WTC11 (cell line): ENCODE results near the gene SREBF2. TPM values are rescaled to one million over a fixed set of nuclear protein-coding genes. Genes with fewer than 3 reads are reported as not detected.

Experiments
- ATAC-seq: fragments of 200-7000 bp; cut with Tn5 transposase; 2 replicates; pipeline ENCODE4 v1.10.0; 2021; ENCODE audit warnings: mild to moderate bottlenecking, moderate library complexity
- CTCF ChIA-PET: fragments of 300-600 bp; sonication (Branson Sonifier 250); formaldehyde crosslinking; loops from one replicate; lab custom pipeline; 2021; ENCODE audit warnings: antibody characterized with exemption; lab: Charles Lee
- POLR2A ChIA-PET: fragments of 350-600 bp; sonication (Branson Sonifier 250); formaldehyde crosslinking; loops from one replicate; lab custom pipeline; 2021; ENCODE audit warnings: antibody characterized with exemption; lab: Charles Lee
- DNase-seq: peaks from one replicate; pipeline ENCODE4 v3.0.0; 2021; ENCODE audit warnings: low spot score
- H3K27ac Mint-ChIP-seq: 2 replicates; pipeline ENCODE4 v1.8.0; 2021; ENCODE audit warnings: mixed read lengths
- H3K27me3 Mint-ChIP-seq: 2 replicates; pipeline ENCODE4 v1.8.0; 2021; ENCODE audit warnings: low read depth, mild to moderate bottlenecking, moderate library complexity, mixed read lengths
- H3K36me3 Mint-ChIP-seq: 2 replicates; pipeline ENCODE4 v1.8.0; 2021; ENCODE audit warnings: mixed read lengths
- H3K4me1 Mint-ChIP-seq: 2 replicates; pipeline ENCODE4 v1.8.0; 2022; ENCODE audit warnings: mixed read lengths
- H3K4me3 Mint-ChIP-seq: 2 replicates; pipeline ENCODE4 v1.8.0; 2021; ENCODE audit warnings: mild to moderate bottlenecking, moderate library complexity, mixed read lengths
- H3K9me3 Mint-ChIP-seq: 2 replicates; pipeline ENCODE4 v1.8.0; 2021; ENCODE audit warnings: mixed read lengths
- ESRRA ChIP-seq: sonication (generic); formaldehyde crosslinking; IDR thresholded peaks from 2 replicates; pipeline ENCODE4 v1.8.1; 2022; ENCODE audit warnings: mild to moderate bottlenecking, missing genetic modification reagents, borderline replicate concordance
- FOXP1 ChIP-seq: sonication (generic); formaldehyde crosslinking; IDR thresholded peaks from 2 replicates; pipeline ENCODE4 v1.8.0; 2022; ENCODE audit warnings: missing genetic modification reagents, mild to moderate bottlenecking, moderate library complexity, borderline replicate concordance
- KAT7 ChIP-seq: sonication (generic); formaldehyde crosslinking; IDR thresholded peaks from 2 replicates; pipeline ENCODE4 v1.8.1; 2023; ENCODE audit warnings: missing genetic modification reagents, mild to moderate bottlenecking, borderline replicate concordance
- MYBL2 ChIP-seq: sonication (generic); formaldehyde crosslinking; IDR thresholded peaks from 2 replicates; pipeline ENCODE4 v1.8.1; 2023; ENCODE audit warnings: mild to moderate bottlenecking, moderate library complexity, missing genetic modification reagents
- NFYB ChIP-seq: sonication (generic); formaldehyde crosslinking; conservative IDR thresholded peaks from 2 replicates; pipeline ENCODE4 v1.8.0; 2022; ENCODE audit warnings: low read depth, missing genetic modification reagents
- TEAD1 ChIP-seq: sonication (generic); formaldehyde crosslinking; IDR thresholded peaks from 2 replicates; pipeline ENCODE4 v1.8.0; 2022; ENCODE audit warnings: mild to moderate bottlenecking, missing genetic modification reagents
- ZBTB21 ChIP-seq: sonication (generic); formaldehyde crosslinking; IDR thresholded peaks from 2 replicates; pipeline ENCODE4 v1.8.1; 2023; ENCODE audit warnings: mild to moderate bottlenecking, missing genetic modification reagents, borderline replicate concordance
- ZNF121 ChIP-seq: sonication (generic); formaldehyde crosslinking; IDR thresholded peaks from 2 replicates; pipeline ENCODE4 v1.8.0; 2023; ENCODE audit warnings: missing genetic modification reagents
- ZNF396 ChIP-seq: fragments of 250-450 bp; sonication (Bioruptor Pico); IDR thresholded peaks from 2 replicates; pipeline ENCODE4 v1.8.0; 2021; ENCODE audit warnings: mild to moderate bottlenecking, moderate library complexity, borderline replicate concordance
- total RNA-seq: library from RNA; stranded (reverse); gene quantifications from 3 replicates; pipeline ENCODE4 v1.2.3, GENCODE V29; 2021
- TF ChIP-seq, protein P1 (sequence below): sonication (generic); formaldehyde crosslinking; IDR thresholded peaks from 2 replicates; pipeline ENCODE4 v1.8.0; 2023; ENCODE audit warnings: mild to moderate bottlenecking, missing genetic modification reagents
- TF ChIP-seq, protein P2 (sequence below): fragments of 200-600 bp; IDR thresholded peaks from 2 replicates; pipeline ENCODE4 v1.8.0; 2022; ENCODE audit warnings: antibody characterized with exemption
- TF ChIP-seq, protein P3 (sequence below): sonication (generic); formaldehyde crosslinking; IDR thresholded peaks from 2 replicates; pipeline ENCODE4 v1.8.1; 2022; ENCODE audit warnings: low read depth, missing genetic modification reagents, borderline replicate concordance
- TF ChIP-seq, protein P4 (sequence below): sonication (generic); formaldehyde crosslinking; IDR thresholded peaks from 2 replicates; pipeline ENCODE4 v1.8.1; 2023; ENCODE audit warnings: mild to moderate bottlenecking, missing genetic modification reagents, moderate library complexity
- TF ChIP-seq, protein P5 (sequence below): sonication (generic); formaldehyde crosslinking; IDR thresholded peaks from 2 replicates; pipeline ENCODE4 v1.8.1; 2022; ENCODE audit warnings: low read depth, mild to moderate bottlenecking, moderate library complexity, missing genetic modification reagents, borderline replicate concordance

Gene SREBF2
- total RNA-seq, 1 experiment from 2014 or later: 151 TPM

DNA sequence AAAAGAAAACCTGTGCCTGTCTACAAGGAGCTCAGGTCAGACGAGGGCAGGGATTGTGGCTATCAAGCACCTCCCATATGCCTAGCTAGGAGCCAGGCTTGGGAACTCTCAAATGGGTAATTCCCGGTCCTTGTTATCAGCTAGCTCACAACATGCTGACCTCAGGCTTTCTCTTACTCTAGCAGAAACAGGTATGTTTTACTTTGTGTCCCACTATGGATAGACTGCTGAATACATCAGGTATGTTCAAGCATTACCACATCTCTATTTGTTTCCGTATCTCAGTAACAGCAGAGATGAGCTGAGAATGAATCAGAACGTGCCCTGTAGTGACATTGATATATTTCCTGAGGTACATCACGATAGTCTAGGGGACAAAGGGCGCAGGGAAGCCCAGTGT is 52.6 kb downstream of the SREBF2 start:
- CTCF ChIA-PET: interaction anchor here (0.9 kb wide), 1 partner anchor 188 kb away, joined by 4 read pairs; no protein-coding TSS in a partner anchor
- POLR2A ChIA-PET: no interaction called here
- H3K4me1 Mint-ChIP-seq: no peaks in the 10 kb centered on the region
- DNase-seq: no peak
- TF ChIP-seq, protein P1, sequence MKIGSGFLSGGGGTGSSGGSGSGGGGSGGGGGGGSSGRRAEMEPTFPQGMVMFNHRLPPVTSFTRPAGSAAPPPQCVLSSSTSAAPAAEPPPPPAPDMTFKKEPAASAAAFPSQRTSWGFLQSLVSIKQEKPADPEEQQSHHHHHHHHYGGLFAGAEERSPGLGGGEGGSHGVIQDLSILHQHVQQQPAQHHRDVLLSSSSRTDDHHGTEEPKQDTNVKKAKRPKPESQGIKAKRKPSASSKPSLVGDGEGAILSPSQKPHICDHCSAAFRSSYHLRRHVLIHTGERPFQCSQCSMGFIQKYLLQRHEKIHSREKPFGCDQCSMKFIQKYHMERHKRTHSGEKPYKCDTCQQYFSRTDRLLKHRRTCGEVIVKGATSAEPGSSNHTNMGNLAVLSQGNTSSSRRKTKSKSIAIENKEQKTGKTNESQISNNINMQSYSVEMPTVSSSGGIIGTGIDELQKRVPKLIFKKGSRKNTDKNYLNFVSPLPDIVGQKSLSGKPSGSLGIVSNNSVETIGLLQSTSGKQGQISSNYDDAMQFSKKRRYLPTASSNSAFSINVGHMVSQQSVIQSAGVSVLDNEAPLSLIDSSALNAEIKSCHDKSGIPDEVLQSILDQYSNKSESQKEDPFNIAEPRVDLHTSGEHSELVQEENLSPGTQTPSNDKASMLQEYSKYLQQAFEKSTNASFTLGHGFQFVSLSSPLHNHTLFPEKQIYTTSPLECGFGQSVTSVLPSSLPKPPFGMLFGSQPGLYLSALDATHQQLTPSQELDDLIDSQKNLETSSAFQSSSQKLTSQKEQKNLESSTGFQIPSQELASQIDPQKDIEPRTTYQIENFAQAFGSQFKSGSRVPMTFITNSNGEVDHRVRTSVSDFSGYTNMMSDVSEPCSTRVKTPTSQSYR (CRISPR knock-in tag): no peak
- TF ChIP-seq KAT7 (CRISPR knock-in tag): no peak
- TF ChIP-seq ZNF396 (CRISPR knock-in tag): no peak
- no peak for TF ChIP-seq MYBL2 (CRISPR knock-in tag)
- TF ChIP-seq, protein P2, sequence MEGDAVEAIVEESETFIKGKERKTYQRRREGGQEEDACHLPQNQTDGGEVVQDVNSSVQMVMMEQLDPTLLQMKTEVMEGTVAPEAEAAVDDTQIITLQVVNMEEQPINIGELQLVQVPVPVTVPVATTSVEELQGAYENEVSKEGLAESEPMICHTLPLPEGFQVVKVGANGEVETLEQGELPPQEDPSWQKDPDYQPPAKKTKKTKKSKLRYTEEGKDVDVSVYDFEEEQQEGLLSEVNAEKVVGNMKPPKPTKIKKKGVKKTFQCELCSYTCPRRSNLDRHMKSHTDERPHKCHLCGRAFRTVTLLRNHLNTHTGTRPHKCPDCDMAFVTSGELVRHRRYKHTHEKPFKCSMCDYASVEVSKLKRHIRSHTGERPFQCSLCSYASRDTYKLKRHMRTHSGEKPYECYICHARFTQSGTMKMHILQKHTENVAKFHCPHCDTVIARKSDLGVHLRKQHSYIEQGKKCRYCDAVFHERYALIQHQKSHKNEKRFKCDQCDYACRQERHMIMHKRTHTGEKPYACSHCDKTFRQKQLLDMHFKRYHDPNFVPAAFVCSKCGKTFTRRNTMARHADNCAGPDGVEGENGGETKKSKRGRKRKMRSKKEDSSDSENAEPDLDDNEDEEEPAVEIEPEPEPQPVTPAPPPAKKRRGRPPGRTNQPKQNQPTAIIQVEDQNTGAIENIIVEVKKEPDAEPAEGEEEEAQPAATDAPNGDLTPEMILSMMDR: no peak
- TF ChIP-seq NFYB (CRISPR knock-in tag): no peak
- no peak for TF ChIP-seq TEAD1 (CRISPR knock-in tag)
- TF ChIP-seq ZBTB21 (CRISPR knock-in tag): no peak
- TF ChIP-seq, protein P3, sequence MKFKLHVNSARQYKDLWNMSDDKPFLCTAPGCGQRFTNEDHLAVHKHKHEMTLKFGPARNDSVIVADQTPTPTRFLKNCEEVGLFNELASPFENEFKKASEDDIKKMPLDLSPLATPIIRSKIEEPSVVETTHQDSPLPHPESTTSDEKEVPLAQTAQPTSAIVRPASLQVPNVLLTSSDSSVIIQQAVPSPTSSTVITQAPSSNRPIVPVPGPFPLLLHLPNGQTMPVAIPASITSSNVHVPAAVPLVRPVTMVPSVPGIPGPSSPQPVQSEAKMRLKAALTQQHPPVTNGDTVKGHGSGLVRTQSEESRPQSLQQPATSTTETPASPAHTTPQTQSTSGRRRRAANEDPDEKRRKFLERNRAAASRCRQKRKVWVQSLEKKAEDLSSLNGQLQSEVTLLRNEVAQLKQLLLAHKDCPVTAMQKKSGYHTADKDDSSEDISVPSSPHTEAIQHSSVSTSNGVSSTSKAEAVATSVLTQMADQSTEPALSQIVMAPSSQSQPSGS (CRISPR knock-in tag): no peak
- TF ChIP-seq, protein P4, sequence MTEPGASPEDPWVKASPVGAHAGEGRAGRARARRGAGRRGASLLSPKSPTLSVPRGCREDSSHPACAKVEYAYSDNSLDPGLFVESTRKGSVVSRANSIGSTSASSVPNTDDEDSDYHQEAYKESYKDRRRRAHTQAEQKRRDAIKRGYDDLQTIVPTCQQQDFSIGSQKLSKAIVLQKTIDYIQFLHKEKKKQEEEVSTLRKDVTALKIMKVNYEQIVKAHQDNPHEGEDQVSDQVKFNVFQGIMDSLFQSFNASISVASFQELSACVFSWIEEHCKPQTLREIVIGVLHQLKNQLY (CRISPR knock-in tag): no peak
- TF ChIP-seq, protein P5, sequence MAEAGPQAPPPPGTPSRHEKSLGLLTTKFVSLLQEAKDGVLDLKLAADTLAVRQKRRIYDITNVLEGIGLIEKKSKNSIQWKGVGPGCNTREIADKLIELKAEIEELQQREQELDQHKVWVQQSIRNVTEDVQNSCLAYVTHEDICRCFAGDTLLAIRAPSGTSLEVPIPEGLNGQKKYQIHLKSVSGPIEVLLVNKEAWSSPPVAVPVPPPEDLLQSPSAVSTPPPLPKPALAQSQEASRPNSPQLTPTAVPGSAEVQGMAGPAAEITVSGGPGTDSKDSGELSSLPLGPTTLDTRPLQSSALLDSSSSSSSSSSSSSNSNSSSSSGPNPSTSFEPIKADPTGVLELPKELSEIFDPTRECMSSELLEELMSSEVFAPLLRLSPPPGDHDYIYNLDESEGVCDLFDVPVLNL (CRISPR knock-in tag): no peak
- no peak for TF ChIP-seq FOXP1 (CRISPR knock-in tag)
- TF ChIP-seq ESRRA (CRISPR knock-in tag): no peak
- H3K36me3 Mint-ChIP-seq: peaks cover 92% of the 10 kb centered on the region
- H3K27ac Mint-ChIP-seq: no peak overlapping the region
- no peak for ATAC-seq
- H3K9me3 Mint-ChIP-seq: no peaks in the 10 kb centered on the region
- H3K4me3 Mint-ChIP-seq: no peak overlapping the region
- H3K27me3 Mint-ChIP-seq: no peaks in the 10 kb centered on the region

DNA sequence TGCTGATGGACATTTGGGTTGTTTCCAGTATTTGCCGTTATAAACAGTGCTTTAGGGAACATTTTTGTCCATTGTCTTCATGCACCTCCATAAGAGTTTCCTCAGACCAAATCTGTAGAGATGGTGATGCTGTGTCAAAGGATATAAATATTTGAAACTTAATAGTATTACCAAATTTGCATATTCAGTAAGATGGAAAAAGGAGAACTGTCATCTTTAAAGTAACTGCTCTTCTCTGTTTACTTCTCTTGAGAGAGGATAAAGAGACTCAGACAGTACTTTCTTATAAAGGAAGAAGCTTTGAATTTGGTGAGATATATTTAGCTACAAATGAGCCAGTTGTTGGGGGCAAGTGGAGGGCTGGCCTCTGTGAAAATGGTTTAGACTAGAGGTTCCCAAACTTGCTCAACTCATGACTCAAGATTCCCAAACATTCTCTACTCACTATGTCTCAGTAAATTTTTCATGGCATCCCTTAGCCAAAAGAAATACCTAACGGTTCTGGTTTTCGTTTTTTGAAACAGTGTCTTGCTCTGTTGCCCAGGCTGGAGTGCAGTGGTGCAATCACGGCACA is 55.8 kb downstream of the SREBF2 start:
- Mint-ChIP-seq H3K9me3 (no peaks in the 10 kb centered on the region), H3K27me3 (no peaks in the 10 kb centered on the region), H3K4me1 (no peaks in the 10 kb centered on the region), H3K27ac (no peak overlapping the region), H3K4me3 (no peak overlapping the region), H3K36me3 (peaks cover 88% of the 10 kb centered on the region)
- ATAC-seq: no peak
- POLR2A ChIA-PET: no interaction called here
- CTCF ChIA-PET: interaction anchor here (1.0 kb wide), 1 partner anchor 192 kb away, joined by 4 read pairs; no protein-coding TSS in a partner anchor
- no peak for DNase-seq
- no peak for TF ChIP-seq FOXP1 (CRISPR knock-in tag)
- peak; percentile 75; the same call in 1 of the 2 replicates for TF ChIP-seq ZNF121 (CRISPR knock-in tag)
